NCI-H345 (cell line): ENCODE results near the gene CA14.
"Not testable (repeated sequence)": the region's sequence is repeated elsewhere in the genome, so short reads cannot be mapped to it uniquely, and the experiment has no call there.

Experiments used
- DNase-seq: peaks from one replicate; lab custom pipeline; 2025; lab: John Stamatoyannopoulos, UW

The CA14 gene

DNA sequence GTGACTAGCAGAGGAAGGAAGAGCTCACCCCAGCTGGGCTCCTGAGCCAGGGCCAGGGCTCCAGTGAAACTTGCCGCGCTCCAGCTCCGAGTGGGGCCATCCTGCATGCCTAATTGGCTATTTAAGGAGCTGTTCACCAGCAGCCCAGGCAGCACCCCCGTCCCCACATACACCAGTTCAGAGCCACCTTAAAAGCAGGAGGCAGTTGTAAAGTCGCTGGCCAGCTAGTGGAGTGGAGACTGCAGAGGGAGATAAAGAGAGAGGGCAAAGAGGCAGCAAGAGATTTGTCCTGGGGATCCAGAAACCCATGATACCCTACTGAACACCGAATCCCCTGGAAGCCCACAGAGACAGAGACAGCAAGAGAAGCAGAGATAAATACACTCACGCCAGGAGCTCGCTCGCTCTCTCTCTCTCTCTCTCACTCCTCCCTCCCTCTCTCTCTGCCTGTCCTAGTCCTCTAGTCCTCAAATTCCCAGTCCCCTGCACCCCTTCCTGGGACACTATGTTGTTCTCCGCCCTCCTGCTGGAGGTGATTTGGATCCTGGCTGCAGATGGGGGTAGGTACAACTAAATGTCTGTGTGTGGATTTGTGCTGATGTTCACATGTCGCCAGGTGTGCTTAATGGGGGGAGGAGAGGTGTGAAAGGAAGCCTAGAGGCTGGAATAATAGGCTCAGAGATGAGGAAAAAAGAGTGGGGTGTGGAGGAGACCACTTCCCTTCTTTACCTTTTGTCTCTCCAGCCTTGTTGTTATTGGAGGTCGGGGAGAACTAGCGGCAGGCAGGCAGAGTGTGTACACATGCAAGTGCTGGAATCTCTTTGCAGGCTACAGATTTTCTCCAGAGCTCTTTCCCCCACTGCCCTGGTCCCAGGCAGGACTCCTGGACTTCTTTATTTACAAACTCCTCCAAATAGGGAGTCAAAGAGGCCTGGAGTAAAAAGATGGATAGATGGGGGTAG, at the start of gene CA14:
Gene CA14 (plus strand): TSS at position 151 of the 962 bp plus-strand sequence. CDS start 355 bp downstream, at position 506.
- DNase-seq: no peak

DNA sequence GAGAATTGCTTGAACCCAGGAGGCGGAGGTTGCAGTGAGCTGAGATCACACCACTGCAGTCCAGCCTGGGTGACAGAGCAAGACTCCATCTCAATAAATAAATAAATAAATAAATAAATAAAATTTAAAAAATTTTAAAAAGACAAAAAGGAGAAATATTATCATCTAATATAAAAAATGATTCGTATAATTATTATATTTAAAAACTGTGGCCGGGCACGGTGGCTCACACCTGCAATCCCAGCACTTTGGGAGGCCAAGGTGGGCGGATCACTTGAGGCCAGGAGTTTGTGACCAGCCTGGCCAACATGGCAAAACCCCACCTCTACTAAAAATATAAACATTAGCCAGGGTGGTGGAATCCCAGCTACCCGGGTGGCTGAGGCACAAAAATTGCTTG, 49.1 kb upstream of the CA14 start:
- DNase-seq: not testable (repeated sequence)

DNA sequence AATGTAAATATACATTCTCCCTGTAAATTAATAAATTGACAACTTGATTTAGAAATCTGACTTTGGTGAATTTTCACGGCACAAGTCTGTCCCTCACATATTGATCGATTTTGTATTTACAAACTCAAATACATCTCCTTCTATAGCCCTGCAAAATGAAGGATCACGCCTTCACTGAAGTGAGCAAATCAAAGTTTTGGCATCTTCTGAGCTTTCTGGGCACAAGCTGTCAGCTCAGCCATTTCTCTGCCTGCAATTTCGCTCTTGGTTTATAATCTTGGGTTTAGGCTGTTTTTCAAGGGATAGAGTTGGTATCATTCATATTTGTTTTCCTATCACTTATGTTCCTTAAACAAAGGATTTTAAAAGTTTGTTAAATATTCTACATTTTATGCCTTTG, 47.5 kb upstream of the CA14 start:
- DNase-seq: no peak

DNA sequence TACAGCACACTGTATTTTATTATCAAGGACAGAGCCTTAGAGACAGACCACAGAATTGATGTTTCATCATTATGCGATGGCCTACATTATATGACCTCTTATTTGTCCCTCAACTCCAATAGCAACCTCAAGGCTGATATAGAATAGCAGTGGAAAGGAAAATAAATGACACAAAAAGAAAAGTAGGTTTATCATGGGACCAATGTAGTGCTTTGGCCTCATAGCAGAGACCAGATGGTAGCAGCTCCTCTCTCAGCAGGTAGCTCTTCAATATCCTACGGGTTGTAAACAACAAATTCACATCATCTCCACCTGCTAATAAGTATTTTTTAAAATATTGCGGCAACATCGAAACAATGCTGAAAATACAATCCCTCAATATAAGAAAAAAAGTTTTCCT, 46.9 kb upstream of the CA14 start:
- no peak for DNase-seq

DNA sequence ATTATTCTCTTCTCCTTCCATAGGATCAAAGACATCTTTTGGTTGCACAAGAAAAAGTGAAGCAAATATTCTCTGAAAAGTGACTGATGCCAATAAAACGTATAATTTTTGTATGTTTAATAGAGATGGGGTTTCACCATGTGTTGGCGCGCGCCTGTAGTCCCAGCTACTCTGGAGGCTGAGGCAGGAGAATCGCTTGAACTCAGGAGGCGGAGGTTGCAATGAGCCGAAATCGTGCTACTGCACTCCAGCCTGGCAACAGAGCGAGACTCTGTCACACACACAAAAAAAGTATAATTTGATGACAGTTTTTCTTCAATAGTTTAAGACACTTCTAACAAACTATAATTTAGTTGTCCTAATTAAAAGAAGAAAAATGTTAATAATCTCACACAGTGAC, 45.5 kb upstream of the CA14 start:
- no peak for DNase-seq

DNA sequence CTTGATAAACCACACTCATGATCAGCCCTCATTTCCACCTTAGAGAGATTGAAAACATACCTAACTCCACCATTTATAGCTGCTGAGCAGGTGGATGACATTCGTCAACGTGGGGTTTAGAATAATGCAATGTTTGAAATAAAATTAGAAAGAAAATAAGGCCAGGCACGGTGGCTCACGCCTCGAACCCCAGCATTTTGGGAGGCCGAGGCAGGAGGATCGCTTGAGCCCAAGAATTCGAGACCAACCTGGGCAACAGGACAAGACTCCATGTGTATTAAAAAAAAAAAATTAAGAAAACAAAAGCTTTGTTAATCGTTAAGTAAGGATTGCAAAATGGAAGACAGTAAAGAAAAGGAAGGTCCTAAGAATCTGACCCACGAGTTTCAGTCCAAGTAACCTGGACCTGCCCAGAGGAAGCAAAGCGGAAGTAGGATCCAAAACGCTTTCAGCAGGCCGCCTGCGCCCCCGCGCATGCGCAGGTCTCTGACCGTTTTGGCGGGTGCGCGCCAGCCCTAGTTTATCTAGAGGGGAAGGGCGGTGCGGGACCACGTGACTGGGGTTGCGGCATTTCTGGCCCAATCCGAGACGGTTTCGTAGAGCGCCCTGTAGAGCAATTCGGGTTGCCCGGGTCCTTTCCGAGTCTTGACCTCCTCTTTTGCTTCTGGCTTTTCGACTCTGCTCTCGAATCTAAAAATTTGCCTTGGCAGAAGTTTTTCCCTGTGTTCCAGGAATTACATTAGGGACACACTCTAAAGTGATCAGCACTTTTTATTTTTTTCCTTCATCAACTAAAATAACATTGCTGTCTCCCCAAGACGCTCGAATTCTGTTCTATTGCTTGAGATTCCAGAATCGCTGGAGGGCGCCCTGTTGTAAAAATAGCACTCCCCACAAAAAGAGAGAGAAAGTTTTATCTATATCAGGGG, 44.1 kb upstream of the CA14 start:
- DNase-seq: peak; percentile 68

DNA sequence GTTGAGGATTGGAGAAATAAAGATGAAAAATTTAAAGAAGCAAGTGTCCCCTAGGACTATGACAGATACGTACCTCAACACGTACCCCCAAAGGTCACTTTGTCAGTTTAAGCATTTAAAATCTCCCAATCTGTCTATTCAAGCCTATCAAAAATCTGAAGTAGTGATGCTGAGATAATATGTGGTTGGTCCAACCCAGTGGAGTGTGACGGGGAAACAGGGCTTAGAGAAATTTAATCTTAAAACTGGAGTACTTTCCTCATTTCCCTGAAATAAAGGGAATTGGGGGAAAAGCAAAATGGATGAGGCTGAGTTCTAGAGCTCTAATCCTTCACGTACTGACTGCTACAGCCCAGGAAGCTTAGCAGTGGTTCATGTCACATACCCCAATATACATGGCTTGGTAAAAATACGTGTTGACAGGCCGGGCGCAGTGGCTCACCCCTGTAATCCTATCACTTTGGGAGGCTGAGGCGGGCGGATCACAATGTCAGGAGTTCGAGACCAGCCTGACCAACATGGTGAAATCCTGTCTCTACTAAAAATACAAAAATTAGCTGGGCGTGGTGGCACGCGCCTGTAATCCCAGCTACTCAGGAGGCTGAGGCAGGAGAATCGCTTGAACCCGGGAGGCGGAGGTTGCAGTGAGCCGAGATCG, 43.3 kb upstream of the CA14 start:
- not testable (repeated sequence) for DNase-seq

DNA sequence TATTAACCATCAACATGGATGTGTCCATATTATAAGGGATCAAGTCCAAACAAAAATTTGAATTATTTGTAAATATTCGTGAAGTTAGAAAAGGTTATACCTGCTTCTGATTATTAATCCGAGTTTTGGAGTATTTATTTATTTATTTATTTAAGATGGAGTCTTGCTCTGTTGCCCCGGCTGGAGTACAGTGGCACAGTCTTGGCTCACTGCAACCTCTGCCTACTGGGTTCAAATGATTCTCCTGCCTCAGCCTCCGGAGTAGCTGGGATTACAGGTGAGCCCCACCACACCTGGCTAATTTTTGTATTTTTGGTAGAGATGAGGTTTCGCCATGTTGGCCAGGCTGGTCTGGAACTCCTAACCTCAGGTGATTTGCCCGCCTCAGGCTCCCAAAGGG, 41.7 kb upstream of the CA14 start:
- not testable (repeated sequence) for DNase-seq

DNA sequence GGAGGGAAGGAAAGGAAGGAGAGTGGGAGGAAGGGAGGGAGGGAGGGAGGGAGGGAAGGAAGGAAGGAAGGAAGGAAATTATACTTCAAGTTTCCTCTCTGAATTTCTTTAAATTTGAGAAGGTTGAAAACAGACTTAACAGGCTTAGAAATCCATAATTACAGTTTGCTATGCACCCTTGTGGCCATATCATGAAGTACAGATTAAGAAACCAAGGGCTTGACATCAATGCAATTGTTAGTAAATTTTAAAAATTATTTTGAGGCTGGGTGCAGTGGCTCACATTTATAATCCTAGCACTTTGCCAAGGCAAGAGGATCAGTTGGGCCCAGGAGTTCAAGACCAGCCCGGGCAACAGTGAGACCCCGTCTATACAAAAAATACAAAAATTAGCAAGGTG, 36.0 kb upstream of the CA14 start:
- DNase-seq: peak; percentile 8

DNA sequence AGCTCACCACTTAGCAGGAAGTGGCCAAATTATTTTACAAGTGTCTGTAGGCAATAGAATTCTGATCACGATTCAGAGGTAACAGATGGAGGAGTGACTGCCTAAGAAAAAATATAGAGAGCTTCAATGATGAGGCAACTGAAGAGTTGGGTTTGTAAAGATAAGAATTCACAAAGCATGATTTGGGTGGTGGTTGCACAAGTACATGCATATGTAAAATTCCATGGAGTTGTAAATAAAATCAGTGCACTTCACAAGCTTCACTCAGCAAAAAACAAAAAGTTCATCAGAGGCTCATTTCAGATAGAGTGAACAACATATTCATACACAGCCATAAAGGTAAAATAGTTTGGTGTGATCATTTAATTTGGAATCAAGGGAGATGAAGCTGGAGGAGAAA, 32.6 kb upstream of the CA14 start:
- DNase-seq: no peak

DNA sequence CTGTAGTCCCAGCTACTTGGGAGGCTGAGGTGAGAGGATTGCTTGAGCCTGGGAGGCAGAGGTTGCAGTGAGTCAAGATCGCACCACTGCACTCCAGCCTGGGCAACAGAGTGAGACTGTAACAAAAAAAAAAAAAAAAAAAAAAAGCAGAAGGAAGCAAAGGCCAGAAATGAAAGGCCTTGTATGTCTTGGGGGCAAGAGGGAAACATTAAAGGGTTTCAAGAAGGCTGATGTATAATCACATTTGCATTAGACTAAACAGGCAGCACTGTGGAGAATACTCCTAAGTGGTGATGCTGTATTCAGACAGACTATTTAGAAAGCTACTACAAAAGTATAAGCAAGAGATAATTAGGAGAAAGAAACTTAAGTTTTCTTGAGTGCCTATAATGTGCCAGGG, 32.0 kb upstream of the CA14 start:
- no peak for DNase-seq

DNA sequence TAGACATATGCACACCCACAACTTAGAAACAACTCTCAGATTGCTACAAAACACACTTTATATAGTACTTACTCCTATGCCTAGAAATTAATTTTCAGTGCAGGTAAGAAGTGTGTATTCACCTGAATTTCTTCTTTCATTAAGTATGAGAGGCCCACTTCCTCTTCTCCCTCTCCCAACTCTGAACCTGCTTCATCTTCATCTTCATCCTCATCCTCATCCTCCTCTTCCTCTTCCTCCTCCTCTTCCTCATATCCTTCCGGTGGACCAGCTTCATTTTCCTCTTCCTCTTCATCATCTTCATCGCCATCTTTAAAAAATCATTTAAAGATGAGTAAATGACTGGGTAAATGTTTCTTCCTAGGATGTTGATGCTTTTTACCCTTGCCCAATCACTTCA, 31.1 kb upstream of the CA14 start:
- no peak for DNase-seq

DNA sequence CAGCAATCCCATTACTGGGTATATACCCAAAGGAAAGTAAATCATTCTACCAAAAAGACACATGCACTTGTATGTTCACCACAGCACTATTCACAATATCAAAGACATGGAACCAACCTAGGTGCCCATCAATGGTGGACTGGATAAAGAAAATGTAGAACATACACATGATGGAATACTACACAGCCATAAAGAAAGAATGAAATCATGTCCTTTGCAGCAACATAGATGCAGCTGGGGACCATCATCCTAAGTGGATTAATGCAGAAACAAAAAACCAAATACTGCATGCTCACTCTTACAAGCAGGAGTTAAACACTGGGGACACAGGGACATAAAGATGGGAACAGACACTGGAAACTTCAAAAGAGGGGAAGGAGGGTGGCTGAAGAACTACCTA, 30.3 kb upstream of the CA14 start:
- no peak for DNase-seq

DNA sequence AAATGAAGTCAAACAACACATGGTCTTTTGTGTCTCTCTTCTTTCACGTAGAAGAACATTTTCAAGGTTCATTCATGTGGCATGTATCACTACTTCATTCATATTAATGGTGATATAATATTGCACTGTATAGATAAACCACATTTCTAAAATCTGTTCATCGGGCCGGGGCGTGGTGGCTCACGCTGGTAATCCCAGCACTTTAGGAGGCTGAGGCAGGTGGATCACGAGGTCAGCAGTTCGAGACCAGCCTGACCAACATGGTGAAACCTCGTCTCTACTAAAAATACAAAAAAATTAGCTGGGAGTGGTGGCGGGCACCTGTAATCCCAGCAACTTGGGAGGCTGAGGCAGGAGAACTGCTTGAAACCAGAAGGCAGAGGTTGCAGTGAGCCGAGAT, 29.3 kb upstream of the CA14 start:
- not testable (repeated sequence) for DNase-seq

DNA sequence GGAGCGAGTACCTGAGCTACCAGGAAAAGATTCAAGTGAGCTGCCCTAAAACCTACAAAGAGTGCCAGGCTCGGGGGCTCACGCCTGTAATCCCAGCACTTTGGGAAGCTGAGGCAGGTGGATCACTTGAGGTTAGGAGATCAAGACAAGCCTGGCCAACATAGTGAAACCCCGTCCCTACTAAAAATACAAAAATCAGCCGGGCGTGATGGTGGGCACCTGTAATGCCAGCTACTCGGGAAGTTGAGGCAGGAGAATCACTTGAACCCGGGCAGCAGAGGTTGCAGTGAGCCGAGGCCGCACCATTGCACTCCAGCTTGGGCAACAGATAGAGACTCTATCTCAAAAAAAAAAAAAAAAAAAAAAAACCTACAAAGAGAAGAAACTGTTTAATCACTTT, 24.7 kb upstream of the CA14 start:
- DNase-seq: not testable (repeated sequence)

DNA sequence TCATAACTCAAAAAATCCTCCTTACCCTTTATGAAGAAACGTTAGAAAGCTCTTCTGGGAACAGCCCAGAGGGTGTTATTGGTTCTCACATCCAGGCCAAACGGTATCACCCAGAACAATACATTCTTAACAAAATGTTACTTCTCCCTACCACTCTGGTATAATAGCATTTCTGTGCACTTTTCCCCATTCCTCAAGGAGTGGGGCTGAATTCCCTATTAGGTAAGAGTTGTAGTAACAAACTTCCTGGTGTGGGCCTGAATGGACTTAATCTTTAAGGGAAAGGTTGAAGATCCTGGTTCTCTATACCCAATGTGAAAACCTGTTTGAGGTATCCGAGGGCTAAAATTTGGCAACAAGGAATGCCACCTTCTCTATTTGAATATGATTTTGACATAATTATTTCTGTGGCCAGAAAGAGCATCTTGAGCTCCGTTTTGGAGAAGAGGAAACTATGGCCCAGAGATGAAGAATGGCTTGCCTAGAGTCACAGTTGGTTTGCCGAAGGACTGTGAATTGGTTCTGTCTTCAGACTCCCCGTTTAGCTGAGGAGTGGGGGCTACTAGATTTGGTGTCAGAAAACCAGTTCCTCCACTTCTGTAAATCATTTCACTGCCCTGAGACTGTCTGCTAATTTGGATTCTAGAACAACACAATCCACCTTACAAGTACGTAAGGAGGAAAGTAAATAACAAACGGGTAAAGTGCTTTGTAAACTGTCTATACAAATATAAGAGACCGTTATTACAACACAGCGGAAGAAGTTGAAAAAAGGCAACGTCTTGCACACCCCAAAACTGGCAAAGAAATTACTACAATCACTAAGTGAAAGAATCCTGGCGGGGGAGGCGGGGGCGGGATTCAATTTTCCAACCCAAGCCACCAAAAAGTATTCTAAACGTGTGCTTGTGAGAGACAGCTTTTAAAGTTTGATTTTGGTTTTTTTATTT, 23.9 kb upstream of the CA14 start:
- DNase-seq: peak; percentile 59

DNA sequence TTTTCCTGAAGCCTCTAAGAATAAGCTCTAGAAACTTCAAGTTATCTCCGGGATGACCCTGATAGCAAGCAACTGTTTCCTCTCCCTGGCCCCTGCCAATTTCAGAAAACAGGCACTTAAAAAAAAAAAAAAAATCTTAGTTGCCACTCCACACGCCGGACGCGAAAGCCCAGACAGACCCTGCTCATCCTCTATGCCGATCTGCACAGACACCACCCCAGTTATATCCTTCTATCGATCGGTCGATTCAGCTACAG, 23.3 kb upstream of the CA14 start:
- DNase-seq: no peak

DNA sequence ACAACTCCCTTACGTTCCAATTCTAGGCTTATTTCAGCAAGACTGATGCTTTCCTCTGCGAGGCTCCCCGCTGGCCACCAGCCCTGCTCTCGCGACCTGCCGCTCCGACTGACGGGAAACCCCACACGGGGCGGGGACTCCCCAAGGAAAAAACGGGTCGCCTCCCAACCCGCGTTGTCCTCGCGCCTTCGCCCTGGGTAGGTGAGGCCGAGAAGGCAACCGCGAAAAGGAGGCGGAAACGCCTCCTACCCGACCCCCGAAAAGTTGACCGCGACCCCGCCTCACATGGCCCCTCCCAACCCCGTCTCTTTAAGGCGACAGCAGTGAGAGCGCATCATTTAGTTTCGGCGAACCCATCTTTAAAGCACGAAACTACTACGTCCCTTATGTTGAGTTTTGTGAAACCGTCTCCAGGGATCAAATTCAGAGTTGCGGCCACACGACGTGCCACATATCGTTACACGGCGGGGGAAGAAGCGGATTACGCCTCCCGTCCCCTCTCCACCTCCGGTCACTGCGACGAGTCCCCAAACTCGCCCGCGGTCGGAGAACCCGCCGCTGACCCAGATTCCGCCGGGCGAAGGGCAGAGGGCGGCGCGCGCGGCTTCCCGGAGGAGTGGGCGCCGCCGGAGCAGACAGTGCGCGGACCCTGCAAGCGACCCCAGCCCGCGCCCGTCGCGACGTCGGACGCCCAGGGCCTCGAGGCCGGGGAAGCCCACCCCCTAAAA, 22.8 kb upstream of the CA14 start:
- DNase-seq: peak; percentile 90

DNA sequence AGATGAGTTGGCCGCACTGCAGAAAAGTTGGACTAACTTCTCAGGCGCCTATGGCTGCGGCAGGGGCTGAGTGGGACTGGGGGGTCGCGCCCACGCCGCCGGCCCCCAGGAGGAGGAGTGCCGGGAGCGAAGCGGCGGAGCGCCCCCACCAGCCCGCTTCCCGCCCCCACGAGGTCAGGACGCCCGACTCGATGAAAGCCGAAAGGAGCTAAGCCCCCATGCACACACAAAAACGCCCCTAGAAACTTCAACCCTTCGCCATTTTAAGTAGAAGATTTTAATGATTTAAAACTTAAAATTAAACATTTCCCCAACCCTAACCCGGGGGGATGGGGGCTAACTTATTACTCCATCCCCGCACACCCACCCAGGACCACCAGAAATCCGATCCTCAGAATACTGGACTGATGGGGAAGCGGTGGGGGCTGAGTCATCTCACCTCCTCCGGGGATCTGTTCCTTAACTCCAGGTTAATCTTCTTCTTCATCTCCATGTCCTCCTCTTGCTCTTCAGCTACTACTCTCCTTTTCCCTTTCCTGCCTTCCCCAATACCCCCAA, 22.2 kb upstream of the CA14 start:
- DNase-seq: peak; percentile 34

DNA sequence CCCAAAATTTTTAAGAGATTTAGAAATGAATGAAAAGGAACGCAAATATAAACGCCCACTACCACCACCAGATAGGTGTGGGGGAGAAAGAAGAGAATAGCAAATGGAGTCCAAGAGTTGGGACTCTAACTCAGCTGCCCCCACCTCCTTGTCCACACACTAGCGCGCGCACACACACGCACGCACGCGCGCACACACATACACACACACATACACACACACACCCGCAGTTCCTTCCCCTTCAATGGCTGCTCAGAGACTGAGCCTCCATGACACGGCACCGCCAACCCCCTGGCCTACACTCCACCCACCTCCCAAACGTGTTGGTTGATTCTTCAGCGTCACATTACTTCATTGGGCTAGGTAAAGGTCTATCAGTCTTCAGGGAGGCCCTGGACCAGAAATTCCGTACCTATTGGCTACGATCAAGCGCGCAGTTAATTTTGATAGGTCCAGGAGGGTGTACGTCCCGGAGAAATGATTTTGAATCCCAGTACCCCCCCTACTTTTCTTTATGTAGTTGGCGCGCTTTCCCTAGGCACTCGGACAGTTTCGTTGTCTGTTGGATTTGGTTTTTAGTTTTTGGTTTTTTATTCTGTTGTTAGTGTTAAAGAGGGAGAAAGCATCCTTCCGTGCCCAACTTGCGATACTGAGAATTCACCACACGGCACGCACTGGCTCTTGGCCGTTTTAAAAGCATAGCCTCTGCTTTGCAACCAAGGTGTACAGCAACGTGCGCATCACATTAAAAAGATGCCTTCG, 21.5 kb upstream of the CA14 start, which contains the start of gene ANP32E:
Gene ANP32E (minus strand): TSS at position 261 of the 762 bp plus-strand sequence. CDS start 326 bp downstream, outside the sequence.
- DNase-seq: peak; percentile 100
